HepG2 (cell line): ENCODE measurements around the gene DLX6. TPM values are rescaled to one million over a fixed set of nuclear protein-coding genes. Genes with fewer than 3 reads are reported as not detected.

Experiments used
- ATAC-seq: fragments of 200-7000 bp; cut with Tn5 transposase; 3 replicates; pipeline ENCODE4 v1.9.1; 2020; ENCODE audit warnings: mild to moderate bottlenecking, moderate library complexity
- BruUV-seq: library from RNA; stranded (reverse); fragments of 400-500 nt; replicated peaks from 2 replicates; lab custom pipeline; 2021; lab: Mats Ljungman, UMichigan
- CTCF ChIA-PET: fragments of 300-600 bp; formaldehyde crosslinking; extraction: SDS; loops from one replicate; lab custom pipeline; 2021; ENCODE audit warnings: low total read pairs, inconsistent platforms, low intra/inter-chr PET ratio; lab: Yijun Ruan, JAX
- POLR2A ChIA-PET: fragments of 350-600 bp; sonication (Branson Sonifier 250); formaldehyde crosslinking; loops from one replicate; lab custom pipeline; 2020; ENCODE audit warnings: antibody characterized with exemption, inconsistent platforms; lab: Yijun Ruan, JAX
- DNase-seq: peaks from one replicate; pipeline ENCODE4 v3.0.0-alpha.2; 2015; ENCODE audit warnings: low spot score
- FAIRE-seq: peaks from 3 replicates; lab custom pipeline; 2011; peaks lifted over from hg19 to GRCh38; lab: Jason Lieb, UNC
- H2AFZ ChIP-seq: one replicate; pipeline ENCODE4 v1.6.1; 2011; ENCODE audit warnings: low read length, inconsistent platforms
- H3K27ac ChIP-seq: fragments of 300-600 bp; 3 replicates; pipeline ENCODE4 v1.8.0; 2011; ENCODE audit warnings: mixed run types, mild to moderate bottlenecking, mixed read lengths, low read length, inconsistent platforms; ENCODE audit not compliant: insufficient read depth; ENCODE audit errors: extremely low read length
- H3K27me3 ChIP-seq, 2 experiments: fragments of 200-600 bp in 1 of 2; 2 replicates in 1 of 2; 3 replicates in 1 of 2; pipeline versions ENCODE4 v1.6.0 to v1.8.0; 2011; ENCODE audit warnings: low read length in 2 of 2, mild to moderate bottlenecking in 2 of 2, moderate library complexity in 2 of 2, inconsistent platforms in 1 of 2; ENCODE audit not compliant: insufficient read depth in 2 of 2, control insufficient read depth in 1 of 2
- H3K36me3 ChIP-seq, 2 experiments: fragments of 200-600 bp in 1 of 2; replicated peaks in 1 of 2; 2 replicates in 1 of 2; 3 replicates in 1 of 2; pipeline versions ENCODE4 v1.5.1 to v1.8.0; 2011; ENCODE audit warnings: low read length in 2 of 2, inconsistent platforms in 1 of 2; ENCODE audit not compliant: insufficient read depth in 2 of 2, control insufficient read depth in 1 of 2
- H3K4me1 ChIP-seq: 2 replicates; pipeline ENCODE4 v1.5.1; 2012; ENCODE audit warnings: low read length, inconsistent platforms; ENCODE audit not compliant: insufficient read depth
- H3K4me2 ChIP-seq: 2 replicates; pipeline ENCODE4 v1.6.0; 2011; ENCODE audit warnings: low read depth, low read length, inconsistent platforms
- H3K4me3 ChIP-seq, 3 experiments: fragments of 200-600 bp in 1 of 3; sonication (generic), shearing (Covaris generic) in 1 of 3; replicated peaks in 1 of 3; 2 replicates each; pipeline ENCODE4 v1.5.1; 2011 to 2016; ENCODE audit warnings: low read length in 3 of 3, inconsistent platforms in 2 of 3, low read depth in 2 of 3, mild to moderate bottlenecking in 2 of 3, control low read depth in 1 of 3, mixed read lengths in 1 of 3; ENCODE audit not compliant: insufficient read depth in 1 of 3
- H3K79me2 ChIP-seq: one replicate; pipeline ENCODE4 v1.6.1; 2011; ENCODE audit warnings: low read length, inconsistent platforms; ENCODE audit not compliant: insufficient read depth
- H3K9ac ChIP-seq: 2 replicates; pipeline ENCODE4 v1.6.0; 2011; ENCODE audit warnings: mild to moderate bottlenecking, low read depth, low read length, inconsistent platforms; ENCODE audit not compliant: insufficient read depth
- H3K9me3 ChIP-seq: 2 replicates; pipeline ENCODE4 v1.5.1; 2012; ENCODE audit warnings: mild to moderate bottlenecking, low read length
- H4K20me1 ChIP-seq: 2 replicates; pipeline ENCODE4 v1.6.0; 2011; ENCODE audit warnings: inconsistent platforms, mild to moderate bottlenecking, low read length, moderate library complexity; ENCODE audit not compliant: insufficient read depth
- CHCHD3 ChIP-seq: sonication (generic); formaldehyde crosslinking; IDR thresholded peaks from 2 replicates; pipeline ENCODE4 v1.8.0; 2022; ENCODE audit warnings: mild to moderate bottlenecking, missing genetic modification reagents, moderate library complexity
- DMAP1 ChIP-seq: IDR thresholded peaks from 2 replicates; pipeline ENCODE4 v1.6.1; 2016
- MYC ChIP-seq: sonication (generic); formaldehyde crosslinking; IDR thresholded peaks from 2 replicates; pipeline ENCODE4 v1.9.0; 2021; ENCODE audit warnings: missing genetic modification reagents, borderline replicate concordance
- ZBTB1 ChIP-seq: sonication (generic); formaldehyde crosslinking; IDR thresholded peaks from 2 replicates; pipeline ENCODE4 v1.4.0; 2020; ENCODE audit warnings: missing genetic modification reagents, borderline replicate concordance
- ZBTB7B ChIP-seq: sonication (generic); formaldehyde crosslinking; IDR thresholded peaks from 2 replicates; pipeline ENCODE4 v1.4.0; 2020; ENCODE audit warnings: missing genetic modification reagents
- ZFYVE20 ChIP-seq: sonication (generic); formaldehyde crosslinking; IDR thresholded peaks from 2 replicates; pipeline ENCODE4 v1.8.0; 2023; ENCODE audit warnings: low read depth, mild to moderate bottlenecking, moderate library complexity, missing genetic modification reagents, borderline replicate concordance
- ZNF510 ChIP-seq: sonication (generic); formaldehyde crosslinking; IDR thresholded peaks from 2 replicates; pipeline ENCODE4 v1.4.0; 2020; ENCODE audit warnings: low read depth, mild to moderate bottlenecking, missing genetic modification reagents
- ZNF512 ChIP-seq: sonication (generic); formaldehyde crosslinking; IDR thresholded peaks from 2 replicates; pipeline ENCODE4 v1.4.0; 2020; ENCODE audit warnings: mild to moderate bottlenecking, missing genetic modification reagents
- ZNF530 ChIP-seq: sonication (generic); formaldehyde crosslinking; IDR thresholded peaks from 2 replicates; pipeline ENCODE4 v1.5.0; 2020; ENCODE audit warnings: low read depth, mild to moderate bottlenecking, missing genetic modification reagents
- ZSCAN9 ChIP-seq: IDR thresholded peaks from 2 replicates; pipeline ENCODE4 v1.6.1; 2016; ENCODE audit warnings: borderline replicate concordance
- WGBS: methylation state at CpG from one replicate; pipeline ENCODE4 v1.1.6; 2017; ENCODE audit warnings: low lambda C conversion rate; 5-methylcytosine and 5-hydroxymethylcytosine counted together
- in situ Hi-C: cut with HindIII; loops from 2 replicates; pipeline ENCODE4 v1.10.0; 2017; ENCODE audit warnings: low pct_unique_long_range_greater_than_20kb; ENCODE audit not compliant: extremely low pct_ligation_motif_present
- intact Hi-C: fragments of 100-400 bp; cut with micrococcal nuclease; formaldehyde crosslinking; loops from one replicate; pipeline ENCODE4 v1.10.0; 2022; ENCODE audit not compliant: unreplicated experiment
- polyA plus RNA-seq, 8 experiments: library from polyadenylated mRNA; depleted of rRNA in 3 of 8; stranded (reverse) in 7 of 8; unstranded in 1 of 8; fragments of >200 nt; fragmentation: Illumina TruSeq in 4 of 8; extraction: Trizol in 4 of 8; gene quantifications; 2 replicates each; pipeline versions ENCODE4 v1.2.1 to v1.2.3, GENCODE V29; 2011 to 2016; ENCODE audit warnings: low read depth in 4 of 8, missing spikeins in 1 of 8, mixed read lengths in 1 of 8; ENCODE audit not compliant: insufficient read depth in 1 of 8
- total RNA-seq, 5 experiments: library from RNA; depleted of rRNA; stranded (reverse); fragments of >200 nt; fragmentation: Illumina TruSeq; extraction: Trizol; gene quantifications; 2 replicates each; pipeline ENCODE4 v1.2.3, GENCODE V29; 2016; ENCODE audit warnings: low read depth in 1 of 5

DLX6 gene
- total and polyA plus RNA-seq, 2 of the 13 experiments (the other 11 are each of a cell fraction or from before 2014, with no cell fraction given), result 3.5 to 5.5 TPM

GRCh38 chr7:96989859-96990317, 15.5 kb upstream of the DLX6 start (continued):
- TF ChIP-seq ZBTB7B (CRISPR knock-in tag) (no peak), ZBTB1 (CRISPR knock-in tag) (no peak), ZNF530 (CRISPR knock-in tag) (no peak), ZSCAN9 (CRISPR knock-in tag) (no peak), ZNF510 (CRISPR knock-in tag) (no peak), MYC (CRISPR knock-in tag) (no peak), ZNF512 (no peak)

- Histone ChIP-seq H4K20me1 (no peaks in the 10 kb centered on the region), H3K9me3 (no peaks in the 10 kb centered on the region), H3K4me3 (no peak overlapping the region), H2AFZ (no peak overlapping the region), H3K4me1 (no peaks in the 10 kb centered on the region), H3K9ac (no peak overlapping the region), H3K27ac (no peak overlapping the region), H3K27me3 (no peaks in the 10 kb centered on the region), H3K79me2 (no peaks in the 10 kb centered on the region), H3K4me2 (no peak overlapping the region), H3K36me3 (no peaks in the 10 kb centered on the region)
- intact Hi-C loops (no loop called here), in situ Hi-C loops (no loop called here)
- DNase-seq, result no peak
- TF ChIP-seq DMAP1 (CRISPR knock-in tag) (no peak), ZFYVE20 (CRISPR knock-in tag) (no peak), CHCHD3 (CRISPR knock-in tag) (no peak)
- ATAC-seq, result no peak
- ChIA-PET POLR2A (interaction anchor here (1.0 kb wide), 1 partner anchor 13 kb away, joined by 3 read pairs; the partner anchor contains the start of gene DLX6), CTCF (no interaction called here)
- FAIRE-seq, result no peak
- BruUV-seq, result no TSS peak
- 96% methylated on average over 13 of the region's 13 CpGs for WGBS
Measured at GRCh38 chr7:96991546-96992191, 13.7 kb upstream of the DLX6 start.
